ENCODE measurements around the gene HNRNPA0. TPM values are rescaled to one million over a fixed set of nuclear protein-coding genes. Genes with fewer than 3 reads are reported as not detected.
"Not testable (repeated sequence)": the region's sequence is repeated elsewhere in the genome, so short reads cannot be mapped to it uniquely, and the experiment has no call there.

HNRNPA0 gene
- total and polyA plus RNA-seq, 5 donors from 2014 or later, result 14.0 to 38.1 (median 15.8) TPM

DNA sequence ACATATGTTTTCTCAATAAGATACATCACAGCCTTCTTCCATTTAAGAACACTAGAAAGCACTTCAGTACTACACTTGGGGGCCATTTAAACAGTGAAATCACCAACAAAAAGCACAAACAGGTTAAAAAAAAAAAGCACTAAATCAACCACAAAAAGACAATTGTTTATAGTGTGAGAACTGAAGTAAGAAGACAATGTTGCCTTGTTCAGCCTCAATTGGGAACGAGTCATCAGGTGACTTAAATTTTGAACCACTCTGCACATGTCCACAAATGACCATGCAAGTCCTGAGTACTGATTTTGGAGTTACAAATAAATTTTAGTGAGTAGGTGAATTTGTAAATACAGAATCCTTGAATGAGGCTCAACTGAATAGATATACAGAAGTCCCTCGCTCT lies 37.2 kb upstream of the HNRNPA0 start:
- ATAC-seq (ENCODE audit: low read depth in 2 of 2) (no peak), DNase-seq (no peak)
- Mint-ChIP-seq H3K4me1 (no peaks in the 10 kb centered on the region), H3K27me3 (peaks cover 8% of the 10 kb centered on the region), H3K9me3 (peaks cover 0 to 3% (median under 1%) of the 10 kb centered on the region in 7 donors), H3K36me3 (no peaks in the 10 kb centered on the region), H3K27ac (no peak overlapping the region), H3K4me3 (no peak overlapping the region)
- H3K9me3 ChIP-seq (ENCODE audit: control insufficient read depth in 2 of 2, low read length in 2 of 2), result no peaks in the 10 kb centered on the region
- H3K4me3 ChIP-seq (ENCODE audit: low read depth, low read length), result no peak overlapping the region
- H3K27me3 ChIP-seq (ENCODE audit: control insufficient read depth, insufficient read depth, low read length), result no peaks in the 10 kb centered on the region
- no peaks in the 10 kb centered on the region for H3K4me1 ChIP-seq (ENCODE audit: control insufficient read depth, insufficient read depth, low read length, poor library complexity, severe bottlenecking)
- H3K36me3 ChIP-seq (ENCODE audit: control insufficient read depth, insufficient read depth, low read length), result no peaks in the 10 kb centered on the region
- H3K27ac ChIP-seq (ENCODE audit: insufficient read depth, low read length, poor library complexity, severe bottlenecking), result no peak overlapping the region

DNA sequence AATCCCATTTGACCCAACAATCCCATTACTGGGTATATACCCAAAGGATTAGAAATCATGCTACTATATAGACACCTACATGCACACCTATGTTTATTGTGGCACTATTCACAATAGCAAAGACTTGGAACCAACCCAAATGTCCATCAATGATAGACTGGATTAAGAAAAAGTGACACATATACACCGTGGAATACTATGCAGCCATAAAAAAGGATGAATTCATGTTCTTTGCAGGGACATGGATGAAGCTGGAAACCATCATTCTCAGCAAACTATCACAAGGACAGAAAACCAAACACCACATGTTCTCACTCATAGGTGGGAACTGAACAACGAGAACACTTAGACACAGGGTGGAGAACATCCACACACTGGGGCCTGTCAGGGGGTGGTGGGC lies 34.4 kb upstream of the HNRNPA0 start:
- H3K27ac ChIP-seq (ENCODE audit: insufficient read depth, low read length, poor library complexity, severe bottlenecking); H3K36me3 Mint-ChIP-seq; ATAC-seq (ENCODE audit: low read depth in 2 of 2); H3K4me1 ChIP-seq (ENCODE audit: control insufficient read depth, insufficient read depth, low read length, poor library complexity, severe bottlenecking); H3K36me3 ChIP-seq (ENCODE audit: control insufficient read depth, insufficient read depth, low read length); H3K27ac Mint-ChIP-seq; H3K4me3 ChIP-seq (ENCODE audit: low read depth, low read length); H3K4me3 Mint-ChIP-seq; H3K9me3 Mint-ChIP-seq; DNase-seq; H3K9me3 ChIP-seq (ENCODE audit: control insufficient read depth in 2 of 2, low read length in 2 of 2); H3K27me3 ChIP-seq (ENCODE audit: control insufficient read depth, insufficient read depth, low read length); H3K4me1 Mint-ChIP-seq: not testable (repeated sequence)
- H3K27me3 Mint-ChIP-seq, result peaks cover 19% of the 10 kb centered on the region

DNA sequence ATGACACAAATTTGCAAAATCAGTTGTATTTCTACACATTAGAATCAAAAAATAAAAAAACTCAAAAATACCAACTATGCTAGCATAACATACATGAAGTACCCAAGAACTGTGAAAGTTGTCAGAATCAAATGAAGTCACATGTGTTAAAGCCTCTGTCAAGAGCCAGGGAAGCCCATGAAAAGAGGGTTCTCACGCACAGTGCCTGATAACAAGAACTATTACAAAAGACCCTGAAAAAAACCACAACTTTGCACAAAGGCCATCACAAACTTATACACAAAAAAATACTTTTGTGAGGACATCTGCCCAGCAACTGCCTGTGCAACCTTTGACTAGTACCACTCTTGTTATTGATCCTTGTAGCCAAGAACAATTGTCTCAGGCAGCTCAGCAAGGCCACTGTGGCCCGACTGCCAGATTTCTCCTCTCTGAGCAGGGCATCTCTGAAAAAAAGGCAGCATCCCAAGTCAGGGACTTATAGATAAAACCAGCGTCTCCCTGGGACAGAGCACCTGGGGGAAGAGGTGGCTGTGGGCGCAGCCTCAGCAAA lies 28.9 kb upstream of the HNRNPA0 start:
- H3K9me3 ChIP-seq (ENCODE audit: control insufficient read depth in 2 of 2, low read length in 2 of 2), result no peaks in the 10 kb centered on the region
- H3K27me3 ChIP-seq (ENCODE audit: control insufficient read depth, insufficient read depth, low read length), result no peaks in the 10 kb centered on the region
- Mint-ChIP-seq H3K9me3 (peaks cover 0 to 2% (median 0%) of the 10 kb centered on the region in 7 donors), H3K36me3 (peaks cover 4% of the 10 kb centered on the region), H3K27ac (no peak overlapping the region), H3K4me1 (peaks cover 0 to 6% (median 0%) of the 10 kb centered on the region in 4 donors), H3K4me3 (no peak overlapping the region), H3K27me3 (peaks cover 19% of the 10 kb centered on the region)
- no peak overlapping the region for H3K27ac ChIP-seq (ENCODE audit: insufficient read depth, low read length, poor library complexity, severe bottlenecking)
- no peak overlapping the region for H3K4me3 ChIP-seq (ENCODE audit: low read depth, low read length)
- DNase-seq, result no peak
- H3K4me1 ChIP-seq (ENCODE audit: control insufficient read depth, insufficient read depth, low read length, poor library complexity, severe bottlenecking), result no peaks in the 10 kb centered on the region
- H3K36me3 ChIP-seq (ENCODE audit: control insufficient read depth, insufficient read depth, low read length), result no peaks in the 10 kb centered on the region
- ATAC-seq (ENCODE audit: low read depth in 2 of 2), result no peak

DNA sequence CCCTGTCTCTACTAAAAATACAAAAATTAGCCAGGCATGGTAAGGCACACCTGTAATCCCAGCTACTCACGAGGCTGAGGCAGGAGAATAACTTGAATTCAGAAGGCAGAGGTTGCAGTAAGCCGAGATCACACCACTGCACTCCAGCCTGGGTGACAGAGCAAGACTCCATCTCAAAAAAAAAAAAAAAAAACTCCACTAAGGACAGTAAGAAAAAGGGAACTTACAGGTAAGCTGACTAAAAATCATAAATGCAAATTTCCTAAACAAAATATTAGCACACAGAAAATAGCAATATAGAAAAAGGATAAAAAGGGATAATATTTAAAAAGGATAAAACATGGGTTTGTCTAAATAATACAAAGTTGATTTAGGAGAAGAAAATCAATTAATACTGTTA lies 27.9 kb upstream of the HNRNPA0 start:
- Histone ChIP-seq H3K4me1 (ENCODE audit: control insufficient read depth, insufficient read depth, low read length, poor library complexity, severe bottlenecking) (no peaks in the 10 kb centered on the region), H3K36me3 (ENCODE audit: control insufficient read depth, insufficient read depth, low read length) (no peaks in the 10 kb centered on the region), H3K9me3 (ENCODE audit: control insufficient read depth in 2 of 2, low read length in 2 of 2) (no peaks in the 10 kb centered on the region), H3K4me3 (ENCODE audit: low read depth, low read length) (no peak overlapping the region), H3K27ac (ENCODE audit: insufficient read depth, low read length, poor library complexity, severe bottlenecking) (no peak overlapping the region), H3K27me3 (ENCODE audit: control insufficient read depth, insufficient read depth, low read length) (no peaks in the 10 kb centered on the region)
- no peak for ATAC-seq (ENCODE audit: low read depth in 2 of 2)
- no peak overlapping the region for H3K27ac Mint-ChIP-seq
- H3K27me3 Mint-ChIP-seq, result peaks cover 17% of the 10 kb centered on the region
- peaks cover 4% of the 10 kb centered on the region for H3K36me3 Mint-ChIP-seq
- no peak overlapping the region for H3K4me3 Mint-ChIP-seq
- H3K4me1 Mint-ChIP-seq, result peaks cover 0 to 6% (median 0%) of the 10 kb centered on the region in 4 donors
- peaks cover 0 to 2% (median 0%) of the 10 kb centered on the region in 7 donors for H3K9me3 Mint-ChIP-seq
- DNase-seq, result no peak

DNA sequence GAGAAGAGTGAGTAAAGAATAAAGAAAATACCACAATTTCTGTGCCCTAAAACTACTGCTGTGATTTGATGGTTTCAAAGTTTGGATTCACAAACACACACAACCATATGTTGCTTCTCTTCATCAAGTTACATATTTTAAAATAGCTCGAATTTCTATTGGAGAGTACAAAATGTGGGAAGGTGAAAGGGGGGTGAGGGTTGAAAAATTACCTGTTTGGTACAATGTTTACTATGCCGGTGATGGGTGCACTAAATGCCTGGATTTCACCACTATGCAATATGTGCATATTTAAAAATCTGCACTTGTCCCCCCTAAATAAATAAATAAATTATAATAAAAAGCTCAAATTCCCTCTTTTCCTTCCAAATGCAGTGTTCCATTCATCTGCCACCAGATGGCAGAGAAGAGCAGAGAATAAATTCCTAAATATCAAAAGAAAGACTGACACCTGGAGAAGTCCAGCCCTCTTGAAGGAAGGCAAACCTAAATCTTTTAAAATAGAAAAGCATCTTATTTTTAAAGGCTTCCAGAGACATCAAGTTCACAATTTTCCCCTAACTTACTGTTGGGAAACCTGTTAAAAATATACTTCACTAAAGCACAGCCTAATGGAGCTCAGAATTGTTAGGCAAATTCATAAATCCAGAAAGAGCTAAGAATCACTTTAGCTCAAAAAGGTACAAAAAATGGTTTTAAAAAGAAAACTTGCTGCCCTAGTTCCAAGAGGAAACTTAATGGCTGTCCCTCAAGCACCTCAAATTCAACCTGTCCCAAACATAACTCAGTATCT lies 24.8 kb upstream of the HNRNPA0 start:
- Mint-ChIP-seq H3K27me3 (peaks cover 3% of the 10 kb centered on the region), H3K27ac (no peak overlapping the region), H3K9me3 (peaks cover 0 to 1% (median 0%) of the 10 kb centered on the region in 7 donors), H3K4me3 (no peak overlapping the region), H3K4me1 (peaks cover 0 to 6% (median 0%) of the 10 kb centered on the region in 4 donors), H3K36me3 (no peaks in the 10 kb centered on the region)
- ATAC-seq (ENCODE audit: low read depth in 2 of 2), result no peak
- Histone ChIP-seq H3K36me3 (ENCODE audit: control insufficient read depth, insufficient read depth, low read length) (no peaks in the 10 kb centered on the region), H3K9me3 (ENCODE audit: control insufficient read depth in 2 of 2, low read length in 2 of 2) (no peaks in the 10 kb centered on the region), H3K4me1 (ENCODE audit: control insufficient read depth, insufficient read depth, low read length, poor library complexity, severe bottlenecking) (no peaks in the 10 kb centered on the region), H3K4me3 (ENCODE audit: low read depth, low read length) (no peak overlapping the region), H3K27ac (ENCODE audit: insufficient read depth, low read length, poor library complexity, severe bottlenecking) (no peak overlapping the region), H3K27me3 (ENCODE audit: control insufficient read depth, insufficient read depth, low read length) (no peaks in the 10 kb centered on the region)
- peak in 2 of 3 donors; percentile 22 to 45 for DNase-seq

DNA sequence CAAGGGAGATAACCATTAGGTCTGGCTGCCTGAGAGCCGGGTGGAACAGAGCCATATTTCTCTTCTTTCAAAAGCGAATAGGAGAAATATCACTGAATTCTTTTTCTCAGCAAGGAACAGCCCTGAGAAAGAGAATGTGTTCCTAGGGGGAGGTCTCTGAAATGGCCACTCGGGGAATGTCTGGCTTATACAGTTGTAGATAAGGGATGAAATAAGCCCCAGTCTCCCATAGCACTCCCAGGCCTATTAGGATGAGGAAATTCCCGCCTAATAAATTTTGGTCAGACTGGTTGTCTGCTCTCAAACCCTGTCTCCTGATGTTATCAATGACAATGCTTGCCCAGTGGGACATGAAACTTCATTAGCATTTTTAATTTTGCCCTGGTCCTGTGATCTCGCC lies 13.8 kb upstream of the HNRNPA0 start:
- not testable (repeated sequence) for H3K4me3 ChIP-seq (ENCODE audit: low read depth, low read length); H3K4me1 ChIP-seq (ENCODE audit: control insufficient read depth, insufficient read depth, low read length, poor library complexity, severe bottlenecking); H3K27me3 Mint-ChIP-seq; H3K4me1 Mint-ChIP-seq; H3K9me3 ChIP-seq (ENCODE audit: control insufficient read depth in 2 of 2, low read length in 2 of 2); DNase-seq; H3K27ac Mint-ChIP-seq; H3K27me3 ChIP-seq (ENCODE audit: control insufficient read depth, insufficient read depth, low read length); H3K36me3 ChIP-seq (ENCODE audit: control insufficient read depth, insufficient read depth, low read length); H3K27ac ChIP-seq (ENCODE audit: insufficient read depth, low read length, poor library complexity, severe bottlenecking); ATAC-seq (ENCODE audit: low read depth in 2 of 2); H3K4me3 Mint-ChIP-seq
- peaks cover 0 to 25% (median 8%) of the 10 kb centered on the region in 7 donors for H3K9me3 Mint-ChIP-seq
- H3K36me3 Mint-ChIP-seq, result peaks cover 17% of the 10 kb centered on the region

DNA sequence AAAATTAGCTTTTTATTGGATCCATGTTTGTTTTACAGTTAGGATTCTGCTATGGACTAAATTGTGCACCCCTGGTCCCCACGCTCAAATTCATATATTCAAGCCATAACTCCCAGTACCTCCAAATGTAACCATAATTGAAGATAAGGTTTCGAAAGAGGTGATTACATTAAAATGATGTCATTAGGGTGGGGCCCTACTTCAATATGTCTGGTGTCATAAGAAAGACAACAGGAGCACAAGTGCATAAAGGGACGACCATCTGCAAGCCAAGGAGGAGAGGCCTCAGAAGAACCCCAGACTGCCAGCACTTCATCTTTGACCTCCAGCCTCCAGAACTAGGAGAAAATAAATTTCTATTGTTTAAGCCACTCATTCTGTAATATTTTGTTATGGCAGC lies 7.4 kb upstream of the HNRNPA0 start:
- peaks cover 4% of the 10 kb centered on the region for H3K36me3 Mint-ChIP-seq
- DNase-seq, result no peak
- no peaks in the 10 kb centered on the region for H3K4me1 ChIP-seq (ENCODE audit: control insufficient read depth, insufficient read depth, low read length, poor library complexity, severe bottlenecking)
- ATAC-seq (ENCODE audit: low read depth in 2 of 2), result no peak
- no peak overlapping the region for H3K27ac ChIP-seq (ENCODE audit: insufficient read depth, low read length, poor library complexity, severe bottlenecking)
- H3K4me3 Mint-ChIP-seq, result no peak overlapping the region
- no peaks in the 10 kb centered on the region for H3K4me1 Mint-ChIP-seq
- H3K27ac Mint-ChIP-seq, result no peak overlapping the region
- H3K36me3 ChIP-seq (ENCODE audit: control insufficient read depth, insufficient read depth, low read length), result no peaks in the 10 kb centered on the region
- no peaks in the 10 kb centered on the region for H3K9me3 ChIP-seq (ENCODE audit: control insufficient read depth in 2 of 2, low read length in 2 of 2)
- H3K27me3 Mint-ChIP-seq, result peaks cover 8% of the 10 kb centered on the region
- no peaks in the 10 kb centered on the region for H3K27me3 ChIP-seq (ENCODE audit: control insufficient read depth, insufficient read depth, low read length)
- peaks cover 0 to 5% (median 0%) of the 10 kb centered on the region in 7 donors for H3K9me3 Mint-ChIP-seq
- H3K4me3 ChIP-seq (ENCODE audit: low read depth, low read length), result no peak overlapping the region
